Measurements from ENCODE around the gene DENND6B. TPM values are rescaled to one million over a fixed set of nuclear protein-coding genes. Genes with fewer than 3 reads are reported as not detected.
A peak's percentile ranks its signal among the peaks of the same experiment; 100 is the strongest.

Gene DENND6B
- total RNA-seq, 1 experiment from 2014 or later, result 4.0 TPM

DNA sequence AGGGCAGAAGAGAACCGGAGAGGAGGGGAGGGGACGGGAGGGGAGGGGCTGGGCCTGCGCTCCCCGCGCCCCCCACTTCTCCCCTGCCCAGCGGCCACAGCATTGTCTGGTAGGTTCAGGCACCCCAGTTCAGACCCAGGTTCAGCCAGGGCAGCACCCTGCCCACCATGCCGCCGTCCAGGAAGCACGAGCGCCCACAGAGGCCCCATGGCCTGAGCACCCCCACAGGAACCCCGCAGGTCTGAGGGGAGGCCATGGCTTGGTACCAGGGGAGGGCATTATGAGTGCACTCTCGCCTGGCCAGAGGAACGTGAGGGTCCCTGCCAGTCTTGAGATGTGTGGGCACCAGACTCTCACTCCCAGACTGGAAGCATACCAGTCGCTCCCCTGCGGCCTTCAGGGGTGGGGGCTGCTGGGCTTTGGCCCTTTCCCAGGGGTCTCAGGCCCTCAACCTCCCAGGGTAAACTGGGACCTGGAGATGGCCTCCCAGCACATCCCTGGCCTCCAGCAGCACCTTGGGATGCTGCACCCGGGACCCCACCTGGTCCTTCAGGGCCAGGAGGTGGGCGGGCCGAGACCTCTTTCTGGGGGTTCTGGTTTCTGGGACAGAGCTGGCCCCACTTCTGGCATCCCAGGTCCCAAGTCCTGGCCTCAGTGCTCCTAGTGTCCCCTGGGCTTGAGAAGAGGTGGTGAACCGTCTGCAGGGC, 18.8 kb downstream of the DENND6B start:
- no TSS peak for BruUV-seq (replicated peaks)
- Mint-ChIP-seq H3K27me3 (ENCODE audit: insufficient read depth, unreplicated experiment) (no peaks in the 10 kb centered on the region), H3K4me3 (ENCODE audit: unreplicated experiment) (peak overlapping the region; percentile 81), H3K27ac (ENCODE audit: low read depth, unreplicated experiment) (no peak overlapping the region), H3K4me1 (ENCODE audit: insufficient read depth, unreplicated experiment) (peaks cover 11% of the 10 kb centered on the region), H3K36me3 (ENCODE audit: insufficient read depth, unreplicated experiment) (peaks cover 29% of the 10 kb centered on the region), H3K9me3 (ENCODE audit: unreplicated experiment) (no peaks in the 10 kb centered on the region)
- ChIA-PET POLR2A (interaction anchor here (0.6 to 6.6 kb wide), 13 partner anchors 12 to 358 kb away, joined by 3 to 73 read pairs (median 3); partner anchors contain the start of genes DENND6B and HDAC10), CTCF (interaction anchor here (1.0 to 3.9 kb wide), 4 partner anchors 17 to 56 kb away, joined by 3 to 15 read pairs (median 8); partner anchors contain the start of genes DENND6B and HDAC10)
- TF ChIP-seq, protein P1, sequence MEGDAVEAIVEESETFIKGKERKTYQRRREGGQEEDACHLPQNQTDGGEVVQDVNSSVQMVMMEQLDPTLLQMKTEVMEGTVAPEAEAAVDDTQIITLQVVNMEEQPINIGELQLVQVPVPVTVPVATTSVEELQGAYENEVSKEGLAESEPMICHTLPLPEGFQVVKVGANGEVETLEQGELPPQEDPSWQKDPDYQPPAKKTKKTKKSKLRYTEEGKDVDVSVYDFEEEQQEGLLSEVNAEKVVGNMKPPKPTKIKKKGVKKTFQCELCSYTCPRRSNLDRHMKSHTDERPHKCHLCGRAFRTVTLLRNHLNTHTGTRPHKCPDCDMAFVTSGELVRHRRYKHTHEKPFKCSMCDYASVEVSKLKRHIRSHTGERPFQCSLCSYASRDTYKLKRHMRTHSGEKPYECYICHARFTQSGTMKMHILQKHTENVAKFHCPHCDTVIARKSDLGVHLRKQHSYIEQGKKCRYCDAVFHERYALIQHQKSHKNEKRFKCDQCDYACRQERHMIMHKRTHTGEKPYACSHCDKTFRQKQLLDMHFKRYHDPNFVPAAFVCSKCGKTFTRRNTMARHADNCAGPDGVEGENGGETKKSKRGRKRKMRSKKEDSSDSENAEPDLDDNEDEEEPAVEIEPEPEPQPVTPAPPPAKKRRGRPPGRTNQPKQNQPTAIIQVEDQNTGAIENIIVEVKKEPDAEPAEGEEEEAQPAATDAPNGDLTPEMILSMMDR (IDR thresholded peaks at IDR 0.05; ENCODE audit: unreplicated experiment), result no peak
- intact Hi-C loops (cut with micrococcal nuclease), result no loop called here
- DNase-seq (ENCODE audit: unreplicated experiment), result no peak

GRCh38 chr22:50306753-50307749, 19.8 kb downstream of the DENND6B start, which contains the start of gene PLXNB2:
Gene PLXNB2, minus strand, starts transcription at chr22:50307646. Its CDS starts 17,062 bp downstream, at chr22:50290584.
- ChIA-PET CTCF (interaction anchor here (0.5 to 3.9 kb wide), 4 partner anchors 16 to 34 kb away, joined by 3 to 15 read pairs (median 7); no protein-coding TSS in a partner anchor), POLR2A (interaction anchor here (0.6 to 6.6 kb wide), 23 partner anchors 10 to 357 kb away, joined by 3 to 73 read pairs (median 5); partner anchors contain the start of genes DENND6B, HDAC10, MAPK12 and TUBGCP6)
- Mint-ChIP-seq H3K27ac (ENCODE audit: low read depth, unreplicated experiment) (peak within 1 kb of the TSS; percentile 87), H3K4me3 (ENCODE audit: unreplicated experiment) (peak within 1 kb of the TSS; percentile 81), H3K36me3 (ENCODE audit: insufficient read depth, unreplicated experiment) (peaks cover 30% of the 10 kb centered on the region), H3K4me1 (ENCODE audit: insufficient read depth, unreplicated experiment) (peaks cover 21% of the 10 kb centered on the region), H3K27me3 (ENCODE audit: insufficient read depth, unreplicated experiment) (no peaks in the 10 kb centered on the region), H3K9me3 (ENCODE audit: unreplicated experiment) (no peaks in the 10 kb centered on the region)
- intact Hi-C loops (cut with micrococcal nuclease), result no loop called here
- TF ChIP-seq, protein P1 (IDR thresholded peaks at IDR 0.05; ENCODE audit: unreplicated experiment), result no peak
- DNase-seq (ENCODE audit: unreplicated experiment), result peak; percentile 70
- BruUV-seq (replicated peaks), result TSS peak; percentile 42

DNA sequence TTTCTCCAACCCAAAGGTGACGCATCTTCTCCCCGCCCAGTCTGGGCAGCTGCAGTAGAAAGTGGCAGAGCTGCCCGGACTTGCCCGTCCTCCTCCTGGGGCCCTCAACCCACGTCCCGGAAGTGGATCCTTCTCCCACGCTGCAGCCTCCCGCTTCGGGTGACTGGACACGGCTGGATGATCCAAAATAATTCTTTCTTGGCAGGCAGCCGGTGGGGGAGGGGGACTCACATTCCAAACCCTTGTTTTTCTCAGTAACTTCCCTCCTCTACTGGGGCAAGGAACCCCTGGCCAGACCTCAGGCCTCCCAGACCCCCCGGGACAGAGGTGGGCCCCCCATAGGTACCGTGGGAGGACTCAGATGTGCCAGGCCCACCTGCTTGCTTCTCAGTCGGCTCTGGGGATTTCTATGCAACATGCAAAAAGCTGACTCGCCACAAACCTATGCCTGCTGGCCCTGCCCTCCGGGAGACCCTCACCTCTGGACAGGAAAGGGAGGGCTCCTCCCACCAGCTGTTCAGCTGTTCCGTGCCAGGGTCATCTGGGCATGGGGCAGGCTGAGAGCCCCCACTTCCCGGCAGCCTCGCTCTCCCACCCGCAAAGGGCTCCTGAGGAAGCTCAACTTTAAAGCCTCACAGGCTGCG, 20.8 kb downstream of the DENND6B start:
- peak; percentile 98 for DNase-seq (ENCODE audit: unreplicated experiment)
- H3K27ac Mint-ChIP-seq (ENCODE audit: low read depth, unreplicated experiment), result peak overlapping the region; percentile 87
- TF ChIP-seq, protein P1 (IDR thresholded peaks at IDR 0.05; ENCODE audit: unreplicated experiment), result no peak
- peaks cover 28% of the 10 kb centered on the region for H3K4me1 Mint-ChIP-seq (ENCODE audit: insufficient read depth, unreplicated experiment)
- peaks cover 35% of the 10 kb centered on the region for H3K36me3 Mint-ChIP-seq (ENCODE audit: insufficient read depth, unreplicated experiment)
- no peaks in the 10 kb centered on the region for H3K9me3 Mint-ChIP-seq (ENCODE audit: unreplicated experiment)
- TSS peak; percentile 89 for BruUV-seq (replicated peaks)
- intact Hi-C loops (cut with micrococcal nuclease), result no loop called here
- POLR2A ChIA-PET, result interaction anchor here (0.6 to 6.6 kb wide), 20 partner anchors 9 to 276 kb away, joined by 3 to 73 read pairs (median 5); partner anchors contain the start of genes CHKB, DENND6B, HDAC10 and MAPK12
- no peaks in the 10 kb centered on the region for H3K27me3 Mint-ChIP-seq (ENCODE audit: insufficient read depth, unreplicated experiment)
- CTCF ChIA-PET, result interaction anchor here (0.5 to 3.9 kb wide), 5 partner anchors 12 to 91 kb away, joined by 3 to 15 read pairs (median 3); no protein-coding TSS in a partner anchor
- peak overlapping the region; percentile 81 for H3K4me3 Mint-ChIP-seq (ENCODE audit: unreplicated experiment)
